ENCODE data around the gene CLASP2.

The CLASP2 gene

GRCh38 chr3:33523093-33523667 lies 194.9 kb downstream of the CLASP2 start:
- TF ChIP-seq BACH2 (CRISPR knock-in tag; IDR thresholded peaks at IDR 0.05; ENCODE audit: borderline replicate concordance) (no peak), RARB (CRISPR knock-in tag; IDR thresholded peaks at IDR 0.05) (no peak), CSDC2 (CRISPR knock-in tag; IDR thresholded peaks at IDR 0.05) (no peak), ESRRG (CRISPR knock-in tag; IDR thresholded peaks at IDR 0.05) (no peak), TCF4 (CRISPR knock-in tag; IDR thresholded peaks at IDR 0.05; ENCODE audit: borderline replicate concordance) (no peak), ZFP30 (CRISPR knock-in tag; IDR thresholded peaks at IDR 0.05) (no peak), TSHZ2 (CRISPR knock-in tag; IDR thresholded peaks at IDR 0.05) (no peak), GLIS3 (CRISPR knock-in tag; IDR thresholded peaks at IDR 0.05) (no peak), TOX (CRISPR knock-in tag; IDR thresholded peaks at IDR 0.05; ENCODE audit: borderline replicate concordance) (no peak), ARNTL (CRISPR knock-in tag; IDR thresholded peaks at IDR 0.05; ENCODE audit: borderline replicate concordance, low read depth) (no peak)
- TF ChIP-seq, protein P1, sequence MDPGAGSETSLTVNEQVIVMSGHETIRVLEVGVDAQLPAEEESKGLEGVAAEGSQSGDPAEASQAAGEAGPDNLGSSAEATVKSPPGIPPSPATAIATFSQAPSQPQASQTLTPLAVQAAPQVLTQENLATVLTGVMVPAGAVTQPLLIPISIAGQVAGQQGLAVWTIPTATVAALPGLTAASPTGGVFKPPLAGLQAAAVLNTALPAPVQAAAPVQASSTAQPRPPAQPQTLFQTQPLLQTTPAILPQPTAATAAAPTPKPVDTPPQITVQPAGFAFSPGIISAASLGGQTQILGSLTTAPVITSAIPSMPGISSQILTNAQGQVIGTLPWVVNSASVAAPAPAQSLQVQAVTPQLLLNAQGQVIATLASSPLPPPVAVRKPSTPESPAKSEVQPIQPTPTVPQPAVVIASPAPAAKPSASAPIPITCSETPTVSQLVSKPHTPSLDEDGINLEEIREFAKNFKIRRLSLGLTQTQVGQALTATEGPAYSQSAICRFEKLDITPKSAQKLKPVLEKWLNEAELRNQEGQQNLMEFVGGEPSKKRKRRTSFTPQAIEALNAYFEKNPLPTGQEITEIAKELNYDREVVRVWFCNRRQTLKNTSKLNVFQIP (CRISPR knock-in tag; IDR thresholded peaks at IDR 0.05; ENCODE audit: borderline replicate concordance, low read depth) = no peak
- TF ChIP-seq, protein P2, sequence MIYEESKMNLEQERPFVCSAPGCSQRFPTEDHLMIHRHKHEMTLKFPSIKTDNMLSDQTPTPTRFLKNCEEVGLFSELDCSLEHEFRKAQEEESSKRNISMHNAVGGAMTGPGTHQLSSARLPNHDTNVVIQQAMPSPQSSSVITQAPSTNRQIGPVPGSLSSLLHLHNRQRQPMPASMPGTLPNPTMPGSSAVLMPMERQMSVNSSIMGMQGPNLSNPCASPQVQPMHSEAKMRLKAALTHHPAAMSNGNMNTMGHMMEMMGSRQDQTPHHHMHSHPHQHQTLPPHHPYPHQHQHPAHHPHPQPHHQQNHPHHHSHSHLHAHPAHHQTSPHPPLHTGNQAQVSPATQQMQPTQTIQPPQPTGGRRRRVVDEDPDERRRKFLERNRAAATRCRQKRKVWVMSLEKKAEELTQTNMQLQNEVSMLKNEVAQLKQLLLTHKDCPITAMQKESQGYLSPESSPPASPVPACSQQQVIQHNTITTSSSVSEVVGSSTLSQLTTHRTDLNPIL (CRISPR knock-in tag; IDR thresholded peaks at IDR 0.05; ENCODE audit: low read depth) = no peak
- no peak for ATAC-seq

- no peak for TF ChIP-seq BACH2 (CRISPR knock-in tag; IDR thresholded peaks at IDR 0.05; ENCODE audit: borderline replicate concordance)
- TF ChIP-seq OSR1 (CRISPR knock-in tag; IDR thresholded peaks at IDR 0.05) = no peak
- TF ChIP-seq, protein P2 (CRISPR knock-in tag; IDR thresholded peaks at IDR 0.05; ENCODE audit: low read depth) = no peak
- TF ChIP-seq SNAI2 (CRISPR knock-in tag; IDR thresholded peaks at IDR 0.05) = no peak
- TF ChIP-seq TSHZ2 (CRISPR knock-in tag; IDR thresholded peaks at IDR 0.05) = no peak
- ATAC-seq = no peak
Observed at GRCh38 chr3:33521736-33522135, 196.3 kb downstream of the CLASP2 start.

DNA sequence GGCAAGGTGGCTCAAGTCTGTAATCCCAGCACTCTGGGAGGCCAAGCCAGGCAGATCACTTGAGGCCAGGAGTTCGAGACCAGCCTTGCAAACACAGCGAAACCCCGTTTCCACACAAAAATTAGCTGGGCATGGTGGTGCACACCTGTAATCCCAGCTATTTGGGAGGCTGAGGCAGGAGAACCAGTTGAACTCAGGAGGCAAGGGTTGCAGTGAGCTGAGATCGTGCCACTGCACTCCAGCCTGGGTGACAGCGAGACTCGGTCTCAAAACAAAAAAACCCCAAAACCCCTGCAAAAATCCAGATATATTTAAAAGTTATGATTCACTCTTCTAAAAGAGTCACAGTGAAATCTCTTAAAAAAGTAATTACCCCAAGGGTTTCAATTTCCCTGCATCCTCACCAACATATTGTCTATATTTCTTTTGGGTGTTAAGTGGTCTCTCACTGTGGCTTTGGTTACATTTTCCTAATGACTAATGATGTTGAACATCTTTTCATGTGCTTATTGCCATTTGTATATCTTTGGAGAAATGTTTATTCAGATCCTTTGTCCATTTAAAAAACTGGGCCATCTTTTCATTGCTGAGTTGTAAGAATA lies 204.7 kb downstream of the CLASP2 start:
- TF ChIP-seq ZNF565 (CRISPR knock-in tag; conservative IDR thresholded peaks at IDR 0.05; ENCODE audit: low read depth) (no peak), CSDC2 (CRISPR knock-in tag; IDR thresholded peaks at IDR 0.05) (no peak), ZC3H10 (CRISPR knock-in tag; IDR thresholded peaks at IDR 0.05) (no peak), SNAI2 (CRISPR knock-in tag; IDR thresholded peaks at IDR 0.05) (no peak), ZFP30 (CRISPR knock-in tag; IDR thresholded peaks at IDR 0.05) (no peak), CSRNP3 (CRISPR knock-in tag; IDR thresholded peaks at IDR 0.05) (no peak), GLIS3 (CRISPR knock-in tag; IDR thresholded peaks at IDR 0.05) (no peak), BACH2 (CRISPR knock-in tag; IDR thresholded peaks at IDR 0.05; ENCODE audit: borderline replicate concordance) (no peak), TCF4 (CRISPR knock-in tag; IDR thresholded peaks at IDR 0.05; ENCODE audit: borderline replicate concordance) (no peak), RARB (CRISPR knock-in tag; IDR thresholded peaks at IDR 0.05) (no peak), ZNF70 (CRISPR knock-in tag; IDR thresholded peaks at IDR 0.05) (no peak)
- TF ChIP-seq, protein P1 (CRISPR knock-in tag; IDR thresholded peaks at IDR 0.05; ENCODE audit: borderline replicate concordance, low read depth) = no peak
- no peak for ATAC-seq

Measured in SK-N-SH treated with all-trans-retinoic acid at 6 μM for 48 hours (cell line).